OCI-LY1 (cell line): ENCODE results near the gene UBTD2.

Source experiments
- EZH2 ChIP-seq: fragments of 200-600 bp; sonication (generic), shearing (Covaris generic); IDR thresholded peaks from 2 replicates; pipeline ENCODE4 v1.8.0; 2017; ENCODE audit warnings: borderline replicate concordance, mixed run types, mild to moderate bottlenecking, antibody characterized with exemption, low read length, moderate library complexity, mixed read lengths
- TF ChIP-seq, protein P1 (sequence below): fragments of 200-600 bp; sonication (generic), shearing (Covaris generic); IDR thresholded peaks from 2 replicates; pipeline ENCODE4 v1.5.1; 2017; ENCODE audit warnings: mild to moderate bottlenecking, antibody characterized with exemption, low read length, moderate library complexity, mixed read lengths

- TF ChIP-seq, protein P1, sequence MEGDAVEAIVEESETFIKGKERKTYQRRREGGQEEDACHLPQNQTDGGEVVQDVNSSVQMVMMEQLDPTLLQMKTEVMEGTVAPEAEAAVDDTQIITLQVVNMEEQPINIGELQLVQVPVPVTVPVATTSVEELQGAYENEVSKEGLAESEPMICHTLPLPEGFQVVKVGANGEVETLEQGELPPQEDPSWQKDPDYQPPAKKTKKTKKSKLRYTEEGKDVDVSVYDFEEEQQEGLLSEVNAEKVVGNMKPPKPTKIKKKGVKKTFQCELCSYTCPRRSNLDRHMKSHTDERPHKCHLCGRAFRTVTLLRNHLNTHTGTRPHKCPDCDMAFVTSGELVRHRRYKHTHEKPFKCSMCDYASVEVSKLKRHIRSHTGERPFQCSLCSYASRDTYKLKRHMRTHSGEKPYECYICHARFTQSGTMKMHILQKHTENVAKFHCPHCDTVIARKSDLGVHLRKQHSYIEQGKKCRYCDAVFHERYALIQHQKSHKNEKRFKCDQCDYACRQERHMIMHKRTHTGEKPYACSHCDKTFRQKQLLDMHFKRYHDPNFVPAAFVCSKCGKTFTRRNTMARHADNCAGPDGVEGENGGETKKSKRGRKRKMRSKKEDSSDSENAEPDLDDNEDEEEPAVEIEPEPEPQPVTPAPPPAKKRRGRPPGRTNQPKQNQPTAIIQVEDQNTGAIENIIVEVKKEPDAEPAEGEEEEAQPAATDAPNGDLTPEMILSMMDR, result no peak
- no peak for TF ChIP-seq EZH2
Measured at GRCh38 chr5:172216345-172216744, 67.2 kb downstream of the UBTD2 start.
